Panc1 (cell line): ENCODE measurements around the gene INAVA.

Experiments
- POLR2AphosphoS5 ChIP-seq: IDR thresholded peaks from 2 replicates; pipeline ENCODE4 v1.6.1; 2012; ENCODE audit warnings: mild to moderate bottlenecking, low read depth, low read length, moderate library complexity
- SIN3A ChIP-seq: IDR thresholded peaks from 2 replicates; pipeline ENCODE4 v1.6.1; 2012; ENCODE audit warnings: low read depth, mild to moderate bottlenecking, low read length, moderate library complexity, borderline replicate concordance; ENCODE audit not compliant: insufficient read depth
- TF ChIP-seq, protein P1 (sequence below): fragments of 450-650 bp; IDR thresholded peaks from 2 replicates; pipeline ENCODE4 v1.5.1; 2017; ENCODE audit warnings: mild to moderate bottlenecking

DNA sequence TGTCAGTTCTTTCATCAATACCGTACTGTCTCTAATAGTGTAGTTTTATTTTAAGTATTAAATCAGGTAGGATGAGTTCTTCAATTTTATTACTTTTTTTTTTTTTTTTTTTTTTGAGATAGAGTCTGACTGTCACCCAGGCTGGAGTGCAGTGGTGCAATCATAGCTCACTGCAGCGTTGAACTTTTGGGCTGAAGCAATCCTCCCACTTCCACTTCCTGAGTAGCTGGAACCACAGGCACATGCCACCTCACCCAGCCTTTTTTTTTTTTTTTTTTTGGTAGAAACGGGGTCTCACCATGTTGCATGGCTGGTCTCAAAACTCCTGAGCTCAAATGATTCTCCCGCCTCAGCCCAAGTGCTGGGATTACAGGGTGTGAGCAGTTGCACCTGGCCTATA lies 44.3 kb downstream of the INAVA start:
- TF ChIP-seq, protein P1, sequence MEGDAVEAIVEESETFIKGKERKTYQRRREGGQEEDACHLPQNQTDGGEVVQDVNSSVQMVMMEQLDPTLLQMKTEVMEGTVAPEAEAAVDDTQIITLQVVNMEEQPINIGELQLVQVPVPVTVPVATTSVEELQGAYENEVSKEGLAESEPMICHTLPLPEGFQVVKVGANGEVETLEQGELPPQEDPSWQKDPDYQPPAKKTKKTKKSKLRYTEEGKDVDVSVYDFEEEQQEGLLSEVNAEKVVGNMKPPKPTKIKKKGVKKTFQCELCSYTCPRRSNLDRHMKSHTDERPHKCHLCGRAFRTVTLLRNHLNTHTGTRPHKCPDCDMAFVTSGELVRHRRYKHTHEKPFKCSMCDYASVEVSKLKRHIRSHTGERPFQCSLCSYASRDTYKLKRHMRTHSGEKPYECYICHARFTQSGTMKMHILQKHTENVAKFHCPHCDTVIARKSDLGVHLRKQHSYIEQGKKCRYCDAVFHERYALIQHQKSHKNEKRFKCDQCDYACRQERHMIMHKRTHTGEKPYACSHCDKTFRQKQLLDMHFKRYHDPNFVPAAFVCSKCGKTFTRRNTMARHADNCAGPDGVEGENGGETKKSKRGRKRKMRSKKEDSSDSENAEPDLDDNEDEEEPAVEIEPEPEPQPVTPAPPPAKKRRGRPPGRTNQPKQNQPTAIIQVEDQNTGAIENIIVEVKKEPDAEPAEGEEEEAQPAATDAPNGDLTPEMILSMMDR: no peak
- no peak for TF ChIP-seq POLR2AphosphoS5
- TF ChIP-seq SIN3A: no peak
